Measurements from ENCODE around the gene HPSE2. TPM values are rescaled to one million over a fixed set of nuclear protein-coding genes. Genes with fewer than 3 reads are reported as not detected.

The HPSE2 gene
- total RNA-seq, 2 experiments from 2014 or later: not detected

DNA sequence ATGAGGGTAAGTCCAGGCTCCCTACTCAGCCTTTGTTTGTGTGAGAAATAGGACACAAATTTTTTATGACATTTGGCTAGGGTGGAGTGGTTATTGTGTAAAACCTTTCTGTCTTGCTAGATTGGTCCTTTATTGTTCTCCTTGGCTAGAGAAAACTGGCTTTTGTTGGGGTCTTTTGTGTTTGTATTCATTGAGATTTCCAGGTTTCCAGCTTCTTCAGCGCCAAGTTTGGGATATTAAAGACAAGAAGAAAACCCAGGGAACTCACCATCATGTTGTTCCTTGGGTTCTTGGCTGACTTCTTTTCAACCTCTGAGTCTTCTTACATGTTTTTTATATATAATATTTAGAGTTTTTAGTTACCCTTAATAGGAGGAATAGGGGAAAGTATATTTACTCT lies 310.0 kb downstream of the HPSE2 start:
- TF ChIP-seq, protein P1, sequence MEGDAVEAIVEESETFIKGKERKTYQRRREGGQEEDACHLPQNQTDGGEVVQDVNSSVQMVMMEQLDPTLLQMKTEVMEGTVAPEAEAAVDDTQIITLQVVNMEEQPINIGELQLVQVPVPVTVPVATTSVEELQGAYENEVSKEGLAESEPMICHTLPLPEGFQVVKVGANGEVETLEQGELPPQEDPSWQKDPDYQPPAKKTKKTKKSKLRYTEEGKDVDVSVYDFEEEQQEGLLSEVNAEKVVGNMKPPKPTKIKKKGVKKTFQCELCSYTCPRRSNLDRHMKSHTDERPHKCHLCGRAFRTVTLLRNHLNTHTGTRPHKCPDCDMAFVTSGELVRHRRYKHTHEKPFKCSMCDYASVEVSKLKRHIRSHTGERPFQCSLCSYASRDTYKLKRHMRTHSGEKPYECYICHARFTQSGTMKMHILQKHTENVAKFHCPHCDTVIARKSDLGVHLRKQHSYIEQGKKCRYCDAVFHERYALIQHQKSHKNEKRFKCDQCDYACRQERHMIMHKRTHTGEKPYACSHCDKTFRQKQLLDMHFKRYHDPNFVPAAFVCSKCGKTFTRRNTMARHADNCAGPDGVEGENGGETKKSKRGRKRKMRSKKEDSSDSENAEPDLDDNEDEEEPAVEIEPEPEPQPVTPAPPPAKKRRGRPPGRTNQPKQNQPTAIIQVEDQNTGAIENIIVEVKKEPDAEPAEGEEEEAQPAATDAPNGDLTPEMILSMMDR (IDR thresholded peaks at IDR 0.05): no peak
- Mint-ChIP-seq H3K4me3 (no peak overlapping the region), H3K9me3 (no peaks in the 10 kb centered on the region), H3K27me3 (peaks cover 2% of the 10 kb centered on the region), H3K4me1 (ENCODE audit: low read depth) (no peaks in the 10 kb centered on the region), H3K36me3 (ENCODE audit: low read depth) (no peaks in the 10 kb centered on the region), H3K27ac (no peak overlapping the region)
- no peak for DNase-seq
- intact Hi-C loops (cut with micrococcal nuclease): no loop called here
- no peak for ATAC-seq
- POLR2A ChIA-PET: no interaction called here
- CTCF ChIA-PET: no interaction called here

DNA sequence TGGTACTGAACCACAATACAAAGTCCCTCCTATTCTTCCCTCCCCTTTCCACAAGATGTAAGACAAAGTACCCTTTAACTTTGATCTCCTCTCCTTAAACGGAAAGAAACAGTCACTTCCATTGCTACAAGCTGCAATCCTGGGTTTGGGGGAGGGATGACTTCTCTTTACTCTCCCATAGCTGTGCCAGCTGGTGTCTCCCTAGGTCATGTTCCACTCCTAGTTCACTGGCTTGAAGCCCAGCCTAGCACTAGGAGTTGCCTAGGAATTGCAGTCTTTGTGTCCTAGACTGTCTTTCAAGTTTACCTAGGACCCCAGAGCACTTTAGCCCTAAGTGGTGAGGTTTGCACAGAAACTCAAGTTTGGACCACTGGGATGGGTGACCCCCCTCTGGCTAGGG lies 311.1 kb downstream of the HPSE2 start:
- no peaks in the 10 kb centered on the region for H3K4me1 Mint-ChIP-seq (ENCODE audit: low read depth)
- H3K36me3 Mint-ChIP-seq (ENCODE audit: low read depth): no peaks in the 10 kb centered on the region
- H3K27ac Mint-ChIP-seq: no peak overlapping the region
- peaks cover 2% of the 10 kb centered on the region for H3K27me3 Mint-ChIP-seq
- DNase-seq (no peak), ATAC-seq (no peak)
- intact Hi-C loops (cut with micrococcal nuclease): no loop called here
- CTCF ChIA-PET: no interaction called here
- no peak overlapping the region for H3K4me3 Mint-ChIP-seq
- TF ChIP-seq, protein P1 (IDR thresholded peaks at IDR 0.05): no peak
- H3K9me3 Mint-ChIP-seq: no peaks in the 10 kb centered on the region
- POLR2A ChIA-PET: no interaction called here

DNA sequence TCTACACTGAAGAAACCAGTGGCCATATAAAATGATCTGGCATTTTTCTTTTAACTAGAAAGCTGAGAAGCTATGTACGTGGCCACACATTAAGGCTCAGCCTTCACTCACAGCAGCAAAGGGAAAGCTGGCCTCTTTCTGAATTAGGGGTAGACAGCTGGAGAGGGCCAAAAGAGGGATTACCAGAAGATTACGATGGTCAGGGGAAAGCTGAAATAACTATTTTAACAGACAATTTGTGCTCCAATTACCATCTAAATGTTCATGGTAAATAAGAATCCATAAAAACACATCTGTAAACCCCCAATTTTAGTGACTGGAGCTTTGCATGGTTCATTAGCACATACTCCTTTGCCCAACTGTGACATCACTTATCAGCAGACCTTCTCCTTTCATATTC lies 314.3 kb downstream of the HPSE2 start:
- TF ChIP-seq, protein P1 (IDR thresholded peaks at IDR 0.05): no peak
- POLR2A ChIA-PET: no interaction called here
- H3K9me3 Mint-ChIP-seq: no peaks in the 10 kb centered on the region
- intact Hi-C loops (cut with micrococcal nuclease): no loop called here
- no peak for DNase-seq
- ATAC-seq: no peak
- no peak overlapping the region for H3K4me3 Mint-ChIP-seq
- H3K36me3 Mint-ChIP-seq (ENCODE audit: low read depth): no peaks in the 10 kb centered on the region
- H3K27ac Mint-ChIP-seq: no peak overlapping the region
- CTCF ChIA-PET: no interaction called here
- no peaks in the 10 kb centered on the region for H3K27me3 Mint-ChIP-seq
- H3K4me1 Mint-ChIP-seq (ENCODE audit: low read depth): no peaks in the 10 kb centered on the region

DNA sequence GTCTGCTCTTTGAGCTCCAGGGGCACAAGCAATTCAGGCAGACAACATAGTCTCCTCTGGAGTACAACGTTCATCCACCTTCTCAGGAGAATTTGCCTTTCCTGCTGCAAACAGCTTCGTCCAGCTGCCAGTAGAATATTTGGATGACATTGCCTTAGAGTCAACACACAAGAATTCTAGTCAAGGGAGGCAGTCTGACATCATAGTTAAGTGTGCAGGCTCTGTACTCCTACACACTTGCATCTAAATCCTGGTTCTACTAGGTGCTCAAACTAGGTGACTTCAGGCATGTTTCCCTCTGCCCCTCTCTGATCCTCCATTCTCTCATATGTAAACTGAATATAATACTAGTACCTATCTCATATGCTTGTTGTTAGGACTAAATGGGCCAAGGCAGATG lies 314.8 kb downstream of the HPSE2 start:
- intact Hi-C loops (cut with micrococcal nuclease): no loop called here
- Mint-ChIP-seq H3K9me3 (no peaks in the 10 kb centered on the region), H3K4me3 (no peak overlapping the region), H3K36me3 (ENCODE audit: low read depth) (no peaks in the 10 kb centered on the region), H3K27me3 (no peaks in the 10 kb centered on the region), H3K27ac (no peak overlapping the region), H3K4me1 (ENCODE audit: low read depth) (no peaks in the 10 kb centered on the region)
- ATAC-seq (no peak), DNase-seq (no peak)
- TF ChIP-seq, protein P1 (IDR thresholded peaks at IDR 0.05): no peak
- ChIA-PET POLR2A (no interaction called here), CTCF (no interaction called here)

DNA sequence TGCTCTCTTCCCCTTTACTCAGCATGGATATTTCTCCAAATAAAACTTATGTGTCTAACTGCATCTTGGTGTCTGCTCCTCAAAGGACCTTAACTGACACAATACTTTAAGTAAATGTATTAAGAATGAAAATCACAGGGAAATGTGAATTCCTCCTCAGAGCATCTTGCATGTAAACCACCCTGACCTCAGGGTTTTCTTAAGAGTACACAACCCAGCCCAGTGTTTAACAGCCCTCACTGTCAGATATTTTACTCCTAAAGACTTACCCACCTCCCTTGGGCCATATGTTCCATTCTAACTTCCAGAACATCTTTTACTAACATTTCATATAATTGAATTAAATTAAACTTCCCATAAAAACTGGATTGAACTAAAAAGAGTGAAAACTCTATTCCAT lies 315.3 kb downstream of the HPSE2 start:
- Mint-ChIP-seq H3K4me1 (ENCODE audit: low read depth) (no peaks in the 10 kb centered on the region), H3K9me3 (no peaks in the 10 kb centered on the region), H3K36me3 (ENCODE audit: low read depth) (no peaks in the 10 kb centered on the region), H3K4me3 (no peak overlapping the region), H3K27ac (no peak overlapping the region), H3K27me3 (no peaks in the 10 kb centered on the region)
- TF ChIP-seq, protein P1 (IDR thresholded peaks at IDR 0.05): no peak
- POLR2A ChIA-PET: no interaction called here
- ATAC-seq: no peak
- intact Hi-C loops (cut with micrococcal nuclease): no loop called here
- CTCF ChIA-PET: no interaction called here
- DNase-seq: no peak
